HG02642 (cell line): ENCODE results near the gene STAT3.
A peak's percentile ranks its signal among the peaks of the same experiment; 100 is the strongest.
"Not testable (repeated sequence)": the region's sequence is repeated elsewhere in the genome, so short reads cannot be mapped to it uniquely, and the experiment has no call there.

Source experiments
- ATAC-seq: cut with Tn5 transposase; IDR thresholded peaks from one replicate; pipeline ENCODE4 v1.9.1; 2021; ENCODE audit warnings: mild to moderate bottlenecking; ENCODE audit not compliant: unreplicated experiment, poor library complexity

The STAT3 gene

GRCh38 chr17:42321555-42321954 is 66.7 kb downstream of the STAT3 start:
- no peak for ATAC-seq

- not testable (repeated sequence) for ATAC-seq
Measured at GRCh38 chr17:42317967-42318366, 70.3 kb downstream of the STAT3 start.

- no peak for ATAC-seq
Measured at GRCh38 chr17:42317266-42317845, 70.9 kb downstream of the STAT3 start.

GRCh38 chr17:42316755-42317154 is 71.5 kb downstream of the STAT3 start:
- ATAC-seq, result no peak

- ATAC-seq, result no peak
Measured at GRCh38 chr17:42315402-42316156, 72.7 kb downstream of the STAT3 start.

- no peak for ATAC-seq
Measured at GRCh38 chr17:42313773-42314566, 74.3 kb downstream of the STAT3 start.

GRCh38 chr17:42313389-42313772 is 74.9 kb downstream of the STAT3 start:
- ATAC-seq, result no peak

GRCh38 chr17:42312285-42313130 is 75.7 kb downstream of the STAT3 start:
- ATAC-seq, result peak; percentile 56

- no peak for ATAC-seq
Measured at GRCh38 chr17:42312035-42312284, 76.3 kb downstream of the STAT3 start.

- ATAC-seq, result no peak
Measured at GRCh38 chr17:42311240-42312034, 76.8 kb downstream of the STAT3 start.

GRCh38 chr17:42310787-42311215 is 77.4 kb downstream of the STAT3 start:
- no peak for ATAC-seq

- no peak for ATAC-seq
Measured at GRCh38 chr17:42309986-42310786, 78.1 kb downstream of the STAT3 start.

- no peak for ATAC-seq
Measured at GRCh38 chr17:42309142-42309541, 79.1 kb downstream of the STAT3 start.

- ATAC-seq, result no peak
Measured at GRCh38 chr17:42308446-42308845, 79.8 kb downstream of the STAT3 start.

- ATAC-seq, result no peak
Measured at GRCh38 chr17:42307362-42307927, 80.8 kb downstream of the STAT3 start.

- no peak for ATAC-seq
Measured at GRCh38 chr17:42306385-42306667, 81.9 kb downstream of the STAT3 start.

- ATAC-seq, result no peak
Measured at GRCh38 chr17:42305543-42306384, 82.5 kb downstream of the STAT3 start.

- not testable (repeated sequence) for ATAC-seq
Measured at GRCh38 chr17:42305031-42305330, 83.3 kb downstream of the STAT3 start.
